Fibroblast of pulmonary artery (primary cell): ENCODE measurements around the gene LIME1.

Experiments
- DNase-seq: peaks from one replicate; pipeline ENCODE4 v3.0.0-alpha.2; 2010; ENCODE audit warnings: low read depth
- H3K4me3 ChIP-seq: replicated peaks from 2 replicates; pipeline ENCODE4 v1.5.1; 2011; ENCODE audit warnings: low read depth, mild to moderate bottlenecking, control low read depth, low read length, moderate library complexity
- TF ChIP-seq, protein P1 (sequence below): IDR thresholded peaks from 2 replicates; pipeline ENCODE4 v1.5.1; 2011; ENCODE audit warnings: mild to moderate bottlenecking, control low read depth, low read length, inconsistent platforms; ENCODE audit errors: missing control alignments

LIME1 gene

DNA sequence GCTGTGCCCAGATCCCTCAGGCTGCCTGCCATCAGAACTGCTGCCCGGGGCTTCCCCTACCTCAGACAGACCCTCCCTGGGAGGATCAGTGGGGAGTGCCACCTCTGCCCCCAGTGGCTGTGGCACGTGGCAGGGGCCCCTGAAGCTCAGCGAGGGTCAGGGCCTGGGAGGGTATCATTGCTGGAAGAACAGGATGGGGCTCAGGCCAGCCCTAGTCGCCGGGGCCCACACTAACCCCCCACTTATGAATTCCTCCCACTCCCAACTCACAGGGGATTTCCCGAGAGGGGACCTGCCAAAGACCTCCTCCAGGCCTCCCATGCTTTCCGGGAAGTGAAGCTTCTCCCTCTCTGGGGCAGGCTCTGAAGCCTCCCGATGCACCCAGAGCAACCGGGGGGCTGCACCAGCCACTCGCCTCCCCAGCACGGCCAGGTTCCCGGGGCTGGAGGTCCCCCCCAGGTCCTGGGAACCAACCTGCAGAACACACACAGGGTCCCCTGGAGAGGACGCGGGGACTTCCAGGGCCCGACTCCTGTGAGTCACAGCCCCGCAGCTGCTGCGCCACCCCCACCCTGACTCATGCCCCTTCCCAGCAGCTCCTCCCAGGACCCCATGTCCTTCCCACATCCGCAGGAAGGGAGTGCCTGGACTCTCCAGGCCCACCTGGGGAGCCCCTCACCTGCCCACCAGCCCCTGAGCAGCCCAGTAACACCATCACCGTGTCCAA, 37.6 kb upstream of the LIME1 start:
- H3K4me3 ChIP-seq: no peak overlapping the region
- TF ChIP-seq, protein P1, sequence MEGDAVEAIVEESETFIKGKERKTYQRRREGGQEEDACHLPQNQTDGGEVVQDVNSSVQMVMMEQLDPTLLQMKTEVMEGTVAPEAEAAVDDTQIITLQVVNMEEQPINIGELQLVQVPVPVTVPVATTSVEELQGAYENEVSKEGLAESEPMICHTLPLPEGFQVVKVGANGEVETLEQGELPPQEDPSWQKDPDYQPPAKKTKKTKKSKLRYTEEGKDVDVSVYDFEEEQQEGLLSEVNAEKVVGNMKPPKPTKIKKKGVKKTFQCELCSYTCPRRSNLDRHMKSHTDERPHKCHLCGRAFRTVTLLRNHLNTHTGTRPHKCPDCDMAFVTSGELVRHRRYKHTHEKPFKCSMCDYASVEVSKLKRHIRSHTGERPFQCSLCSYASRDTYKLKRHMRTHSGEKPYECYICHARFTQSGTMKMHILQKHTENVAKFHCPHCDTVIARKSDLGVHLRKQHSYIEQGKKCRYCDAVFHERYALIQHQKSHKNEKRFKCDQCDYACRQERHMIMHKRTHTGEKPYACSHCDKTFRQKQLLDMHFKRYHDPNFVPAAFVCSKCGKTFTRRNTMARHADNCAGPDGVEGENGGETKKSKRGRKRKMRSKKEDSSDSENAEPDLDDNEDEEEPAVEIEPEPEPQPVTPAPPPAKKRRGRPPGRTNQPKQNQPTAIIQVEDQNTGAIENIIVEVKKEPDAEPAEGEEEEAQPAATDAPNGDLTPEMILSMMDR: no peak
- DNase-seq: peak; percentile 81

DNA sequence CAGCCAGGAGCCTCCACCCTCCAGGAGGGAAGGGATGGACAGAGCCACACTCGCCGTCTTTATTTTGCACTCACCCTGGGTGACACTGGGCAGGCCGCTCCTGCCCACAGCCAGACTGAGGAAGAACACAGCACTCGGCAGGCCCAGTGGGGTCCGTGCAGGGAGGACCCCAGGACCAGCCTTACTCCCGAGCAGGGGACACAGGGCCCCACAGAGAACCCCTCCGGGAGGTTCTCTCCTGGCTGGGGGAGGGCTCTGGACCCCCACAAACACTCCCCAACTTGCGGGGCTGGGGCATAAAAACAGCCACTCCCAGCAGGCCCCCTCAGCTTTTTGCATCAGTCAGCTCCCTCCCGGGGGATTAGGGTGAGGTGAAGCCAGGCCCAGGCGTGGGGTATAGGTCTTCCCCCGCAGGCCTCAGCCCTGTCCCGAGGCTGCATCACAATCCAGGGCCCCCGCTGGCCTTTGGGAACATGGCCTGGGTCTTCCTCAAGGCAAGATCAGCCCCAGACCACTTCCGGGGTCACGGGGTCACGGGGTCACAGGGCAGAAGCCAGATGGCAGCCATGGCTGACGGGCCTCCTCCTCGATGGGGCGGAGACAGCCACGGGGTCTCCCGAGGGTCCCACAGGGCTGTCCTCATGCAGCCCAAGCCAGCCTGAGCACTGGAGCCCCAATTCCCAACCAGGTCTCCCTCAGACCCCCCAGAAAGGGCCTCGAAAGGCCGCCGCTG, 36.8 kb upstream of the LIME1 start:
- H3K4me3 ChIP-seq: no peak overlapping the region
- DNase-seq: no peak
- TF ChIP-seq, protein P1: no peak

DNA sequence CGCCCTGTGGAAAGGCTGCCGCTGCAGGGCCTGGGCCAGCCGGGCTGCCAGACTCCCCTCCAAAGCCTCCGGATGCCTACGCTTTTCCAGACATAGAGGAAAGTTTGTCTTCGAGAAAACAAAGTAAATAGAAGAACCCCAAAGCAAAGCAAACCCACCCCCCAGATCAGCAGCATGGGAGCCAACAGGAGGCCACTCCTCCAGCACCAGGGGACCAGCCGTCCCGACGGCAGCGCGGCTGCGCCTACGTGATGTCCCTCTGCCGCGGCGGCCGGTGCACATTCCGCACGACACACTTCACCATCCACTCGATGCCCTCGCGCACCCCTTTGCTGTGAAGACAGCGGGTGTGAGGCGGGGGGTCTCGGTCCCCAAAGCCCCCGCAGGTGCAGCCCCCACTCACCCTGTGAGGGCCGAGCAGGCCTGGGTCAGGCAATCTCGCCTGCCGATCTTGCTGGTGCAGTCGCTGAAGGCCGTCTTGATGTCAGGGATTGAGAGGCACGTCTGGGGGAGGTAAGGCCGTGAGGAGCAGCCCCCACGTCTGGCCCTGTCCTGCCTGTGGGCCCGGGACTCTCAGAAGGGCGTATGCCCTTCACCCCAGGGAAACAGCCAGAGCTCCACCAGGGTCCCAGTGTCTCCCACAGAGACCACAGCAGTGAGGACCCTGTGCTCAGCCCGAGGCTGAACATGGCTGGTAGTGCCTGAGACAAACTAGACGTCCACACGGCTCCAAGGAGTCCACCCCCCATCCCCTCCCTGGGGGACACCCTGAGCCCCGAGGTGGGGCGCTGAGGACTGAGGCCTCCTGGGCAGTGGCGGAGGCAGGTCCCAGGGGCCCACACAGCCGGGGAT, 36.0 kb upstream of the LIME1 start:
- no peak for DNase-seq
- TF ChIP-seq, protein P1: no peak
- no peak overlapping the region for H3K4me3 ChIP-seq

DNA sequence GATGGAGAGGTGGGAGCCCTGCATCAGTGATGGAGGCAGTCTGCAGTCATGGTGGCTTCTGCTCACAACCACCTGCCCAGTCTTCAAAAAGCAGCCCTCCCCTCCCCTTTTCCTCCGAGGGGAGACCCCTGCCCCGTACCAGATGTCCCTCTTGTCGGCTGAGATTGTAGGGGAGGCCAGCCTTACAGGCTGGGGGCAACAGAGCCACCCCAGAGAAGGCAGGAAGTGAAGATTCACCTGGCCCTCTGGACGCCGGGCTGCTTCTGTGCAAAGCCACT, 35.5 kb upstream of the LIME1 start:
- DNase-seq: no peak

DNA sequence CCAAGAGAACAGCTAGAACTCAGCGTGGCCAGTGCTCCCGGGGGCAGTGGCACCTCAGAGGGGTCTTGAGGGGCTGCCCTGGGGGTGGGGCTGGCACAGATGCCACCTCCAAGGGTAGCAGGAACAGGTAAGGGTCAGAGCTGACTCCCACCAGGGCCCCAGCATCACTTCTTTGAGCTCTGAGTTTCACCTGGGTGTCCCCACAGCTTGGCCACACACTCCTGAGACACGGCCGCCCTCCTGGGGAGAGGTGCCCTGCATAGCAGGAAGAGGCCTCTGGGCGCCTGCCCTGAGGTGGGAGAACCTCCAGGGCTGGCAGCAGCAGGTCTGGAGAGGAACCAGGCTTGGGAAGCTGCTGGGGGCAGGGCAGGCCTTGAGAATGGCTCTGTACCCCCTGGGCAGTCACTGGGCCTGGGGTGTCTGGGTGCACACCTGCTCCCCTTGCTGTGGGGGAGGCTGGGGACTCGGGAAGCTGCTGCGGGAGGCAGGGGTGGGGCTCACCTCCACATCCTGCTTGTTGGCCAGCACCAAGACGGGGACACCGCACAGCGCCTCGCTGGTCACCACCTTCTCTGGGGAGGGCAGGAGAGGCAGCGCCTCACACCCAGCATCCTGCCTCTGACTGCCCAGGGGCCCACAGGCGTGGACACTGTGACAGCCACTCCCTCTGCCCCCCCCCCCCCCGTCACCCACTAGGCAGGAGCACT, 35.0 kb upstream of the LIME1 start:
- TF ChIP-seq, protein P1: no peak
- H3K4me3 ChIP-seq: no peak overlapping the region
- no peak for DNase-seq

More for the DNA sequence above, 35.5 kb upstream of the LIME1 start:
- H3K4me3 ChIP-seq: no peak overlapping the region
- TF ChIP-seq, protein P1: no peak

DNA sequence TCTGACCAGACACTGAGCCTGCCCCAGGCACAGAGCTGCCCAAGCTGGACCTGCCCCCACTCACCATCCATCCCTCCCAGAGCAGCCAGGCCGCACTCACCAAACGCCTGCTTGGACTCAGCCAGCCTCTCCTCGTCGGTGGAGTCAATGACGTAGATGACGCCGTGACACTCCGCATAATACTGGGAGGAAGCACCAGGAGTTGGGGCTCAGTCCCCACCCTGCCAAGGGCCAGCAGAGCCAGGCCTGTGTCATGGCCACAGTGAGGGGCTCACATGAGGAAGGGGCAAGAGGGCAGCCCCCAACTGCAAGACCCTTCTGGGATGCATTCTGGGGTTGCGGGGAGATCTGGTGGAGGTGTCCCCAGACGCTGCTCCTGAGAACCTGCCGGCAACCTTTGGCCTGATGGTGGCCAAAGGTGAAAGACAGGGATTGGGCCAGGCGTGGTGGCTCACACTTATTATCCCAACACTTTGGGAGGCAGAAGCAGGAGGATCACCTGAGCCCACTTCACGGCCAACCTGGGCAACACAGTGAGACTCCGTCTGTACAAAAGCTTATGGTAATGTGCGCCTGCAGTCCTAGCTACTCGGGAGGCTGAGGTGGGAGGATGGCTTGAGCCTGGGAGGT, 34.3 kb upstream of the LIME1 start:
- H3K4me3 ChIP-seq: no peak overlapping the region
- DNase-seq: no peak
- TF ChIP-seq, protein P1: no peak
